Keratinocyte (primary cell): ENCODE data around the gene ZCCHC7. TPM values are rescaled to one million over a fixed set of nuclear protein-coding genes. Genes with fewer than 3 reads are reported as not detected.

Source experiments
- DNase-seq: peaks from one replicate; pipeline ENCODE4 v3.0.0-alpha.2; 2011; ENCODE audit warnings: low read depth, missing footprints, low spot score
- FAIRE-seq: peaks from 2 replicates; lab custom pipeline; 2011; peaks lifted over from hg19 to GRCh38; lab: Jason Lieb, UNC
- H2AFZ ChIP-seq: 2 replicates; pipeline ENCODE4 v1.6.0; 2012; ENCODE audit warnings: low read length, control low read depth, inconsistent platforms; ENCODE audit not compliant: control insufficient read depth
- H3K27ac ChIP-seq: 2 replicates; pipeline ENCODE4 v1.5.1; 2011; ENCODE audit warnings: low read length; ENCODE audit not compliant: control insufficient read depth, insufficient read depth
- H3K27me3 ChIP-seq: 3 replicates; pipeline ENCODE4 v1.6.0; 2011; ENCODE audit warnings: low read length; ENCODE audit not compliant: control insufficient read depth, insufficient read depth; ENCODE audit errors: extremely low read depth
- H3K36me3 ChIP-seq, 2 experiments: 2 replicates in 1 of 2; 3 replicates in 1 of 2; pipeline ENCODE4 v1.5.1; 2011; ENCODE audit warnings: low read length in 2 of 2, mild to moderate bottlenecking in 1 of 2; ENCODE audit not compliant: control insufficient read depth in 2 of 2, insufficient read depth in 2 of 2; ENCODE audit errors: extremely low read depth in 1 of 2
- H3K4me1 ChIP-seq: 3 replicates; pipeline ENCODE4 v1.5.1; 2011; ENCODE audit warnings: low read length; ENCODE audit not compliant: control insufficient read depth, insufficient read depth; ENCODE audit errors: extremely low read depth
- H3K4me2 ChIP-seq: 3 replicates; pipeline ENCODE4 v1.6.0; 2011; ENCODE audit warnings: low read depth, low read length; ENCODE audit not compliant: control insufficient read depth, insufficient read depth; ENCODE audit errors: extremely low read depth
- H3K4me3 ChIP-seq, 3 experiments: fragments of 200-600 bp in 1 of 3; sonication (generic) in 1 of 3; 2 replicates in 2 of 3; 3 replicates in 1 of 3; pipeline ENCODE4 v1.5.1; 2011 to 2016; ENCODE audit warnings: low read length in 3 of 3, mild to moderate bottlenecking in 3 of 3, control low read depth in 2 of 3, inconsistent platforms in 1 of 3, low read depth in 1 of 3, mixed read lengths in 1 of 3, mixed run types in 1 of 3, moderate library complexity in 1 of 3; ENCODE audit not compliant: control insufficient read depth in 2 of 3, insufficient read depth in 2 of 3; ENCODE audit errors: extremely low read depth in 1 of 3
- H3K79me2 ChIP-seq: 2 replicates; pipeline ENCODE4 v1.6.0; 2012; ENCODE audit warnings: low read length; ENCODE audit not compliant: control insufficient read depth, insufficient read depth
- H3K9ac ChIP-seq: 3 replicates; pipeline ENCODE4 v1.6.0; 2011; ENCODE audit warnings: low read length; ENCODE audit not compliant: control insufficient read depth, insufficient read depth; ENCODE audit errors: extremely low read depth
- H3K9me1 ChIP-seq: 3 replicates; pipeline ENCODE4 v1.6.0; 2011; ENCODE audit warnings: low read length; ENCODE audit not compliant: control insufficient read depth, insufficient read depth; ENCODE audit errors: extremely low read depth
- H3K9me3 ChIP-seq: 2 replicates; pipeline ENCODE4 v1.5.1; 2012; ENCODE audit warnings: low read depth, low read length; ENCODE audit not compliant: control insufficient read depth
- H4K20me1 ChIP-seq: 3 replicates; pipeline ENCODE4 v1.6.0; 2011; ENCODE audit warnings: low read length; ENCODE audit not compliant: control insufficient read depth, insufficient read depth; ENCODE audit errors: extremely low read depth
- EZH2 ChIP-seq: IDR thresholded peaks from one replicate; pipeline ENCODE4 v1.6.1; 2012; ENCODE audit warnings: inconsistent platforms, mild to moderate bottlenecking, low read length, moderate library complexity
- dilution Hi-C: fragments of 300-500 bp; cut with MboI; formaldehyde crosslinking; loops from one replicate; pipeline ENCODE4 v1.7.0; 2020; ENCODE audit warnings: low sequenced_read_pairs; ENCODE audit not compliant: extremely low pct_ligation_motif_present
- polyA plus RNA-seq, 5 experiments: library from polyadenylated mRNA; depleted of rRNA in 3 of 5; stranded (reverse) in 3 of 5; stranded (forward) in 1 of 5; unstranded in 1 of 5; fragments of >200 nt; gene quantifications; 1 replicate in 1 of 5; 2 replicates in 3 of 5; 3 replicates in 1 of 5; pipeline versions ENCODE4 v1.2.1 to v1.2.3, GENCODE V29; 2011 to 2012; ENCODE audit warnings: missing spikeins in 2 of 5, low read depth in 1 of 5, low replicate concordance in 1 of 5
- TF ChIP-seq, protein P1 (sequence below), 3 experiments: IDR thresholded peaks in 1 of 3; conservative IDR thresholded peaks in 1 of 3; optimal IDR thresholded peaks in 1 of 3; 2 replicates in 2 of 3; 3 replicates in 1 of 3; pipeline versions ENCODE3 to v1.5.1; 2011; ENCODE audit warnings: low read length in 3 of 3, mild to moderate bottlenecking in 3 of 3, moderate library complexity in 2 of 3, control low read depth in 1 of 3, inconsistent platforms in 1 of 3; ENCODE audit not compliant: insufficient read depth in 2 of 3; ENCODE audit errors: extremely low read depth in 1 of 3

Gene ZCCHC7
- polyA plus RNA-seq, 1 donor (not counting 4 experiments of a cell fraction or from before 2014, with no cell fraction given), result 16.5 TPM

- DNase-seq, result no peak
Measured at GRCh38 chr9:37248651-37249163, 128.3 kb downstream of the ZCCHC7 start.

DNA sequence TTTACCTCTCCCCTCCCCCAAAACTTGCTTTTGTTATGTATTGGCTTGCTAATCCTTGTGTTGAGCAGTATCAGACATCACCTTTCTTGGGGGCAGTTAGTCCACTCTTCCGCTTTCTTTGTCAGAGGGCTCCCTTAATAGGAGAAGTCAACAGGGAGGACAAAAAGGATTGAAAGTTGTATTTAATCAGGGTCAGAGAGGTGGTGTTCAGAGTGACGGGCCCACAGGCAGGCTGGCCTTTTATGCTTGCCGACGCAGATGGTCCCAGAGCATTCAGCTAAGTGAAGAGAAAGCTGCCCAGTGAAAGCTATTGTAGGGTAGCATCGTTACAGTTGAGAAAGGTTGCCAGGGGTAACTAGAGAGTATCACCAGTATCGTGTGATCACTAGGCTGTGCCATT, 131.1 kb downstream of the ZCCHC7 start:
- dilution Hi-C loops, result no loop called here
- no peak overlapping the region for H3K4me3 ChIP-seq
- DNase-seq (no peak), FAIRE-seq (no peak)
- no peaks in the 10 kb centered on the region for H3K9me1 ChIP-seq
- peaks cover 0 to 3% of the 10 kb centered on the region in 2 experiments for H3K36me3 ChIP-seq
- no peak overlapping the region for H3K4me2 ChIP-seq
- H3K27me3 ChIP-seq, result no peaks in the 10 kb centered on the region
- H4K20me1 ChIP-seq, result no peaks in the 10 kb centered on the region
- H3K9me3 ChIP-seq, result no peaks in the 10 kb centered on the region
- no peaks in the 10 kb centered on the region for H3K4me1 ChIP-seq
- TF ChIP-seq, protein P1, sequence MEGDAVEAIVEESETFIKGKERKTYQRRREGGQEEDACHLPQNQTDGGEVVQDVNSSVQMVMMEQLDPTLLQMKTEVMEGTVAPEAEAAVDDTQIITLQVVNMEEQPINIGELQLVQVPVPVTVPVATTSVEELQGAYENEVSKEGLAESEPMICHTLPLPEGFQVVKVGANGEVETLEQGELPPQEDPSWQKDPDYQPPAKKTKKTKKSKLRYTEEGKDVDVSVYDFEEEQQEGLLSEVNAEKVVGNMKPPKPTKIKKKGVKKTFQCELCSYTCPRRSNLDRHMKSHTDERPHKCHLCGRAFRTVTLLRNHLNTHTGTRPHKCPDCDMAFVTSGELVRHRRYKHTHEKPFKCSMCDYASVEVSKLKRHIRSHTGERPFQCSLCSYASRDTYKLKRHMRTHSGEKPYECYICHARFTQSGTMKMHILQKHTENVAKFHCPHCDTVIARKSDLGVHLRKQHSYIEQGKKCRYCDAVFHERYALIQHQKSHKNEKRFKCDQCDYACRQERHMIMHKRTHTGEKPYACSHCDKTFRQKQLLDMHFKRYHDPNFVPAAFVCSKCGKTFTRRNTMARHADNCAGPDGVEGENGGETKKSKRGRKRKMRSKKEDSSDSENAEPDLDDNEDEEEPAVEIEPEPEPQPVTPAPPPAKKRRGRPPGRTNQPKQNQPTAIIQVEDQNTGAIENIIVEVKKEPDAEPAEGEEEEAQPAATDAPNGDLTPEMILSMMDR (optimal IDR thresholded peaks at IDR 0.05 in 1 of 3, IDR thresholded peaks at IDR 0.05 in 1 of 3, conservative IDR thresholded peaks at IDR 0.05 in 1 of 3; ENCODE audit: extremely low read depth in 1 of 3, insufficient read depth in 2 of 3, low read length in 3 of 3), result no peak
- TF ChIP-seq EZH2, result no peak
- no peak overlapping the region for H2AFZ ChIP-seq
- H3K9ac ChIP-seq, result no peak overlapping the region
- H3K79me2 ChIP-seq, result no peaks in the 10 kb centered on the region
- no peak overlapping the region for H3K27ac ChIP-seq

More at GRCh38 chr9:37248651-37249163, 128.3 kb downstream of the ZCCHC7 start:
- Histone ChIP-seq H2AFZ (no peak overlapping the region), H3K27me3 (no peaks in the 10 kb centered on the region), H3K4me1 (no peaks in the 10 kb centered on the region), H4K20me1 (no peaks in the 10 kb centered on the region), H3K4me2 (no peak overlapping the region), H3K9me1 (no peaks in the 10 kb centered on the region), H3K36me3 (peaks cover 0 to 3% of the 10 kb centered on the region in 2 experiments), H3K9ac (no peak overlapping the region), H3K27ac (no peak overlapping the region), H3K9me3 (no peaks in the 10 kb centered on the region), H3K79me2 (no peaks in the 10 kb centered on the region), H3K4me3 (no peak overlapping the region)
- TF ChIP-seq, protein P1 (optimal IDR thresholded peaks at IDR 0.05 in 1 of 3, IDR thresholded peaks at IDR 0.05 in 1 of 3, conservative IDR thresholded peaks at IDR 0.05 in 1 of 3; ENCODE audit: extremely low read depth in 1 of 3, insufficient read depth in 2 of 3, low read length in 3 of 3), result no peak
- TF ChIP-seq EZH2, result no peak
- FAIRE-seq, result no peak
- dilution Hi-C loops, result no loop called here
